GM21825 (cell line): Measurements from ENCODE around the gene CATSPERD.

Source experiments
- ATAC-seq: cut with Tn5 transposase; IDR thresholded peaks from one replicate; pipeline ENCODE4 v1.9.1; 2021; ENCODE audit warnings: mild to moderate bottlenecking, moderate library complexity; ENCODE audit not compliant: unreplicated experiment

Gene CATSPERD

DNA sequence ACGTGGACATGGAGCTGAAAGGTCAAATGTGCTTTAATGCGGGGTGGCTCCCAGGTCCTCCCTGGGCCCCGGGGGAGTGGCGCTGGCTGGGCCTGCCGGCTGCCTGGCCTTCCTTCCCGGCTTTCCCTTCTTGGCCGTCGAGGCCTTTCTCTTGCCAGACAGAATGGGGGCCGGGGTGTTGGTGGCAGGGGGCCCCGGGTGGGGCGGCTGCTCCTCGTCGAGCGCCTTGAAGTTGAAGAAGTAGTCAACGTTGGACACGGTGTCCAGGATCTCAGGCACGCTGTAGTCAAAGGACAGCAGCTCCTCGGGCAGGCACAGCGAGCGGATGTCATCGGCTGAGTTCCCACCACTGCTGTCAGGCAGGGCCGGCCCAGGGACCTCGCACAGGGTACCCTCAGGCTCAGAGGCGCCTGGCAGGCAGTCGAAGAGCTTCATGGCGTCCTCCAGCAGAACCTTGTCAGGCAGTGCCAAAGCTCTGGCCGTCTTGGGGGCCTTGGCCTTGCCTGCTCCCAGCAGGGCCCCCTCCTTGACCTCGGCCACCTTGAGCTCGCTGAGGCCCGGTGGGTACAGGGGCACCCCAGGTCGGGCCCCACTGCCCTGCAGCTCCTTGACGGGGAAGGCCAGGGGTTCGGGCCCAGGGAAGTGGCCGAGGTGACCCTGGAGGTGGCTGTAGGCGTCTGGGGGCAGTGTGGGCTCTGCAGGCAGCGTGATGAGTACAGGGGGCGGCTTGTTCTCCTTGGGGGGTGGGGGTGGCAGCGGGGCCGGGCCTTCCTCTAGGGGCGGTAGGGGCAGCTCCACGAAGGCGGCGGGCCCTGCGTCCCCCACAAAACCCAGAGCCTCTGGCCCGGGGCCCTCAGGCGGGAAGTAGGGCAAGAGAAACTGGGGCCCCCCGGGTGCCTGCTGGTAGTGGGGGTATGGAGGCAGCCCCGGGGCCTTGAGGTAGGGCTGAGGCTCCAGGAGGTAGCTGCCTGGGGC lies 62.8 kb downstream of the CATSPERD start:
- no peak for ATAC-seq

DNA sequence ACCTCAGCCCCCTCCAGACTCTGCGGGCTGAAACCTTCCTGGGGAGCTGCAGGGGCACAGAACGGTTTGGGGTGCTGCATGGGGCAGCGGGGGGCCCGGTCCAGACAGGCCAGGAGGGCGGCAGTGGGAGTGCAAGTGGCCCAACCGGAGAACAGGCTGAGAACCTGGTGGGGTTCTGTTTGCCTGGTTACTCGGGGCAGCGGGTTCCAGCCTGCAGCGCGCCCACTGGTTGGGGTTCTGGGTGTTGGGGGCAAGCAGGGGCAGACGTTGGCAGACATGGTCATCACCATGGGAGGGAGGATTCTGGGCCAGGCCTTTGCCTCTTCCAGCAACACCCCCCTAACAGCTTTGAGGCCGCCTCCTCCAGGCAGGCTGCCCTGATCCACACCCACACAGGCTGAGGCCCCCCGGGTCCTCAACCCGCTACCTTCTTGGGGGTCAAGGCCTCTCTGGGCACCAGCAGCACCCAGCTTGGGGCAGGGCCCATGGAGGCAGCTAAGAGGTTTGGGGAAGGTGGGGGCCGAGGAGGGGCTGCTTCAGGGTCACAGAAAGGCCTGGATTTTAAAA lies 64.2 kb downstream of the CATSPERD start, which contains the start of gene PRR22:
Gene PRR22 (minus strand): TSS at position 166 of the 567 bp plus-strand sequence. CDS start 86 bp downstream, at position 80.
- ATAC-seq = no peak

DNA sequence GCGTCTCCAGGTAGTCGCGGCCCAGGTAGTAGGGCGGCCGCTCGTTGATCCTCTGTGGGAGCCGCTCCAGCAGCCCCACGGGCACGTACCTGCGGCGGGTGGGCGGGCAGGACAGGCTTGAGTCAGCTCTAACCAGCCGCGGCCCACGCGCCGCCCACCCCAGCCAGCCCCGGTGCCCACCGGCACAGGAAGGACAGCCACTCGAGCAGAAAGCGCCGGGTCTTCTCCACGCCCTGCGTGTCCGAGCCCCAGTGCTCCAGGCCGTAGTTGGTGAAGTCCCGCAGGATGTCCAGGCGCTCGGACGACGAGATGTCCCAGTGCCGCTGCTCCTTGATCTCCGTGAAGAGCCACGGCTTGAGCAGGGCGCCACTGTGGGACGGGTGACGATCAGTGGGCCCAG lies 65.0 kb downstream of the CATSPERD start:
- no peak for ATAC-seq

DNA sequence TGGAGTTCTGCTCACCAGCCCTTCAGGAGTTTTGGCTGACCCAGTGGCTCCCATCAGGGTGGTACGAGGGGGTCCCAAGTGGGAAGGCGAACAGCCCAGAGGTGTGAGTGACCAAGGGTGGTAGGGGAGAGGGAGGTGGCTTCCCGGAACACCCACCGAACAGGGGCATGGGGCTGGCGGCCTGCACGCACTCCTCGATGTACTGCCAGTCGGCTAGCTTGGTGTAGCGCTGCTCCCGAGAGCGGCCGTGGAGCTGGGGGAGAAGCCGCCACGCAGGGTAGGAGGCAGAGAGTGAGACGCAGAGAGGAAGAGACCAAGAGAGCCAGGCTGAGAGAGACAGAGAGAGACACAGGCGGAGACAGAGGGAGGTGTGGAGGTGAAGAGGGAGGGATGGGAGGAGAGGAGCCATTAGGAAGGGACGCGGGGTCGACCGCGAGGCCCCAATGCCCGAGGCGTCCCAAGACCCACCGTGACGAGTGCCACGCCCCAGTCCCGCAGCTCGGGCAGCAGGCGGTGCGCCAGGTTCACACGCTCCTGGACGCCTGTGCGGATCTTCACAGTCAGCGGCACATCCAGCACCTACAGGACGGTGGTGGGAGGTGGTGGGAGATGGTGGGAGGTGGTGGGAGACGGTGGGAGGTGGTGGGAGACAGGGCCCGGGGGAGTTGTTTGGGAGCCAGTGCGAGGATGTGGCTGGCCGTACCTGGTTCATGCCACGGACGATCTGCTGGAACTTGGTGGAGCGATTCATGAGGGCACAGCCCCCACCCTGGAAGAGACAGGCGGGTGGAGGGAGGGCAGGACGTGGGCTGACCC lies 66.4 kb downstream of the CATSPERD start:
- no peak for ATAC-seq

DNA sequence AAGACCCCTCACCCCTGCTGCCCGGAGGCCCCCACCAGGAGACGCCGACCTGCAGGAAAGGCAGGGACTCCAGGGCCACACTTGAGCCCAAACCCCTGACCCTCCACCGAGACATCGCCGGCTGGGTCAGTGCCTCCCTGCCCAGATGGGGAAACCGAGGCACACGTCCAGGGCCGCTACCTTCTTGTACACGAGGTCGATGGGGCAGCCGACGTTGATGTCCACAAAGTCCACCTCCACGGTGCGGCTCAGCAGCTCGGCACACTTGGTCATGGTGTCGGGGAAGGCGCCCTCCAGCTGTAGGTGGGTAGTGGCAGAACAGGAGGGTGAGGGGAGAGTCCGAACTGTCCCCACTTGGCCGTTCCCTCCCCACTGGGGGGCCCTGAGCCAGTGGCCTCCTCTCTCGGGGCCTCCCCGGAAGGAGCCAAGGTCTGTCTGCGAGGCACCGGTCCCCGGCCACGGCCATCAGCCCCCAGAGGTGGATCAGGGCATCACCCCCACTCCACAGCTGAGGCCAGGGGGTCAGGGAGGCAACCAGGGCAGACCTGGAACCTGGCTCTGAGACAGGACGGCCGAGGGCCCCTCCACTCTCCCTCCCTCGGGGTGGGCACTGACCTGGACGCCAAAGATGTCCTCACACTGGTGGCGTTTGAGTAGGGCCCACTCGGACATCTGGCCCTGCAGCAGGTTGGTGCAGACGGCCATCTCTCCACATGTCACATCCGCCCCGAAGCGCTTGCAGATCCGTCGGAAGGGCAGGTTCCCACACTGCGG lies 67.2 kb downstream of the CATSPERD start:
- ATAC-seq = no peak

DNA sequence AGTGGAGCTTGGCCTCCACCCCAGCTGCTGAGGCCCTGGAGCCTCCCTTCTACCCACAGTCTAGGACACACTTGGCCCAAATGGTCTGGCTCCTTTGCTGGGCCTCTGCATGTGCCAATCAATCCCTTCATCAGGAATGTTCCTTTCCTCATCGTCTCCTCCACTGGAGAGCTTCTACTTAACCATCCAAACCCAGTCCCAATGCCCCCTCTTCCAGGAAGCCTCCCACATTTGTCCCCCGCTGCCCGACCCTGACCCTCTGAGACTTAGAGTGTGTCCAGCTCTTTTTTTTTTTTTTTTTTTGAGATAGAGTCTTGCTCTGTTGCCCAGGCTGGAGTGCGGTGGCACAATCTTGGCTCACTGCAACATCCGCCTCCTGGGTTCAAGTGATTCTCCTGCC lies 68.0 kb downstream of the CATSPERD start:
- no peak for ATAC-seq

DNA sequence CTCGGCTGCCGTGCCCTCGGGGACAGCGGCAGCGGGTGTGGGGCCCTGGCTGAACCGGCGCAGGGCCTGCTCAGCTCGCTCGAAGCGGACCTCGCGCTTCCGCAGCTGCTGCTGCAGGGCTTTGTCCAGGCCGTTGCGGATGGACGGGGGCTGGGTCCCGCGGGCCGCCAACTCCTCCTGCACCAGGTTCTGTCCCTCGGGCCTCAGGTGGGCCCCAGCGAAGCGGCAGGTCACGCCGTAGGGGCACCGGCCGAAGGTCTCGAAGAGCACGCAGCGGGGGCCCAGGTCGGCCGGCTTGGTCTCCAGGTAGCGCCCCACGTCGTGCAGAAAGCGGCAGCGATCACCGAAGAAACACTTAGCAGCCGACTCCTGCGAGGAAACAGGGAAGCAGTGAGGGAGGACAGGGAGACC lies 68.9 kb downstream of the CATSPERD start:
- no peak for ATAC-seq

DNA sequence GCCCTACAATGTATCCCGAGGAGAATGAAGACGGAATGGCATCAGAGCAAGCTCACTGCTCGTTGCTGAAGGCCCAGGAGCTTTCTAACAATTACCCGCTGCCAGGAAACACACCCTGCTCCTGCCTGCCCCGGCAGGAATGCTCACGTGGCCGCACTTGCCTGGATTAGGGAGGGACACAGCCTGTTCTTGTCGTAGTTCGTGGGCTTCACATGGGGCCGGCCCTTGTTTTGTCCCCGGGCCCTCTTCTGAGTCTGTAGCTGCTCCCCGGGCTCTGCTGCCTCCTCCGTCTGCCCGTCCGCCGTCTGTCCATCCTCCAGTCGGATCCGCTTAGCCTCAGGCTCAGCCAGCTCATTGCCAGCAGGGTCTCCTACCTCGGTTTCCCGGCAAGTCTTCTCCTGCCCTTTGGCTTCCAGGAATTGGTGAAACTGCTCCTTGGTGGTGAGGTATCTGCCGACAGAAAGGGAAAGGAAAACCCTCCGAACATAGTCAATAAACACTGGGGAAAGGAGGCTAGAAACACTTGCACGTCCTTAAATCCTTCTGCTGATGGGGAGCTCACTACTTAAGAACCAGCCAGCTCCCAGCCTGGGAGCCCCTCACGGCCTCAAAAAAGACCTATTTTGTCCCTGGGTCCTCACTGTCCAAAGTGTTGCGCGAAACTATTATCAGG lies 69.6 kb downstream of the CATSPERD start:
- ATAC-seq = no peak

DNA sequence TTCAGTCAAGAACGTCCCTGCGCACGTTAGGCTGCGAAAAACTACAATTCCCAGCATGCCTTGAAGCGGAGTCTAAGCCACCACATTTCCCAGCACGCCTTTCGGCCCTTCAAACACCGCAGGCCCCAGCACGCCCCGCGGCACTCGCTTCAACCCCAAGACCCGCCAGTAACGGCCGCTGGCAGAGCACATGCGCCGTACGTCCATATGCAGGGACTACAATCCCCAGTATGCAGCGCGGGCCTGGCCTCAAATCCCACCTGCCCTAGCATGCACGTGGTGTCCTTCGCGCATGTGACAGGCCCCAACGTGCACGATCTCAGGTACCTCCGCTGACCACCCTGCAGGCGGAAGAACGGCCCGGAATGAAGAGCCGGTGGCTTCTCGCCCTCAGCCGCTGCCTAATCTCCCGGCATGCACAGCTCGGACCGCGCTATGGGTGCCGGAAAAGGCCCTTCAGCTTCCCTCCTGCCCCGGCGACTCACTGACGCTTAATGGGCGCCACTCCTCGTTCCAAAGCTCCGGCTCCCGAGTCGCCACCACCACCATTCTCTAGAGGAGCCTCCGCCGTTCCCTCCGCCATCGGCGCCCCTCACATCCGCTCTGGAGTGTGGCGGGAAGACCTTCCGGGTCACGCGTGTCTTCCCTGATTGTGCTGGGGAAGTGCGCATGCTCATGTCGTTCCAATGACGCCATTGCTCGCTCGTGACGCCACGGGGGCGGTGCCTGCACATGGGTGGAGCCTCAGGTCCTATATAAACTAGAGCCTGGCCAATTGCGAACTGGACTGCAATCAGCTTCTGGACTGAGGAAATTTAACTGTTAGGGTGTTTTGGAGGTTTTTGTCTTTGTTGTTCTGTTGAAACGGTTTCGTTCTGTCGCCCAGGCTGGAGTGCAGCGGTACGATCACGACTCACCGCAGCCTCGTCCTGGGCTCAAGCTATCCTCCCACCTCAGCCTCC lies 70.4 kb downstream of the CATSPERD start, which contains the start of gene DUS3L:
Gene DUS3L (minus strand): TSS at position 605 of the 962 bp plus-strand sequence. CDS start 22 bp downstream, at position 583.
- peak; percentile 74 for ATAC-seq

DNA sequence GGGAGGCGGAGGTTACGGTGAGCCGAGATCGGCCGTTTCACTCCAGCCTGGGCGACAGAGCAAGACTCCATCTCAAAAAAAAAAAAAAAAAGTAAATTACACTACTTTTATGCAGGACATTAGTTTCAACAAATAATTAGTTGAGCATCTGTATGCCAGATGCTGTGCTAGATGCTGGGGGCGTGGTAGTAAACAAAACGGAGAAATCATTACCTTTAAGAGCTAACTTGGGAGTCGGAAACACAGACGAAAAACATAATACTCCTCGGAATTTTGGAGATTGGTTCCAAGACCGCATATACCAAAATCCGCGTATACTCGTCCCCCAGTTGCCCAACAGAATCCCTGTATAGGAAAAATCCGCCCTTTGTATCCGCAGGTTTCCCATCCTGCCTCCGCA lies 71.8 kb downstream of the CATSPERD start:
- no peak for ATAC-seq

DNA sequence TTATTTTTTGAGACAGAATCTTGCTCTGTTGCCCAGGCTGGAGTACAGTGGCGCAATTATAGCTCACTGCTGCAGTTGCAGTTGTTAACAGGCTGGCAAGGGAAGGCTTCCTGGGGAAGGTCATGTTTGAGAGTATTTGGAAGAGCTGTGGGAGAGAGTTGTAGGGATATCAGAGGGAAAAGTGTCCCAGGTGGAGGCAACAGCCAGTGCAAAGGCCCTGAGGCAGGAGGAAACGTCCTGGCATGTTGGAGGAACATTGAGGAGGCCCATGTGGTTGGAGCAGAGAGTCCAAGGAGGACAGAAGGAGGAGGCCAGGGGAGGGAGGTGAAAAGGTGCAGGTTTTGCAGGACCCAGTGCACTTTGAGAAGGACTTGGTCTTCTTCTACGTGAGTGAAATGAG lies 72.8 kb downstream of the CATSPERD start:
- ATAC-seq = no peak

DNA sequence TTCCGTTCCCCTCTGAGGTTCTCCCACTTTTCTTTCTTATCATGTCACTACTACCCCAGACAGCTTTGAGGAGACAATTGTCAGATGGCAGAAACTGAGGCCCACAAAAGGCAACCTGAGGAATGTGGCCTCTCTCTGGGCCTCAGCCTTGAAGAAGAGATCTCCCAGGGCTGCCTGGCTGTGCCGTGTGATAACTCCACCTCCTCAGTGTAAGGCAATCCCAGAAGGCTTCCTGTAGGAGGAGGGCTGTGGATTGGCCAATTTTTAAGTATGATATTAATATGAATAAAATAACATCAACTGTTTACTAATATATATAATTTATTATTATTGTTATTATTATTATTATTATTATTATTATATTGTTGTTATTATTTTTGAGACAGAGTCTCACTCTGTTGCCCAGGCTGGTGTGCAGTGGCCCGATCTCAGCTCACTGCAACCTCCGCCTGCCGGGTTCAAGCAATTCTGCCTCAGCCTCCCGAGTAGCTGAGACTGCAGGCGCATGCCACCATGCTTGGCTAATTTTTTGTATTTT lies 75.0 kb downstream of the CATSPERD start:
- ATAC-seq = no peak

DNA sequence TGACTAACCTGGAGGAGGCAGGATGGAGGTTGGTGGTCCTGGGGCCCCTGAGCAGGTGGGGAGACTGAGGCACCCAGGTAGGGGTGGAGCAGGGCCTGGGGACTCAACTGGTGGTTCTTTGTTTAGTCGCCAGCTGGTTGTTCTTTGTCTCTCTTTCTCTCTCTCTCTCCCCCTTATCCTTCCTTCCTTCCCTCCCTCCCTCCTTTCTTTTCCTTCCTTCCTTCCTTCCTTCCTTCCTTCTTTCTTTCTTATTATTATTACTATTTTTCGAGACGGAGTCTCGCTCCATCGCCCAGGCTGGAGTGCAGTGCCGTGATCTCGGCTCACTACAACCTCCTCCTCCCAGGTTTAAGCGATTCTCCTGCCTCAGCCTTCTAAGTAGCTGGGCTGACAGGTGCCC lies 77.8 kb downstream of the CATSPERD start:
- no peak for ATAC-seq

DNA sequence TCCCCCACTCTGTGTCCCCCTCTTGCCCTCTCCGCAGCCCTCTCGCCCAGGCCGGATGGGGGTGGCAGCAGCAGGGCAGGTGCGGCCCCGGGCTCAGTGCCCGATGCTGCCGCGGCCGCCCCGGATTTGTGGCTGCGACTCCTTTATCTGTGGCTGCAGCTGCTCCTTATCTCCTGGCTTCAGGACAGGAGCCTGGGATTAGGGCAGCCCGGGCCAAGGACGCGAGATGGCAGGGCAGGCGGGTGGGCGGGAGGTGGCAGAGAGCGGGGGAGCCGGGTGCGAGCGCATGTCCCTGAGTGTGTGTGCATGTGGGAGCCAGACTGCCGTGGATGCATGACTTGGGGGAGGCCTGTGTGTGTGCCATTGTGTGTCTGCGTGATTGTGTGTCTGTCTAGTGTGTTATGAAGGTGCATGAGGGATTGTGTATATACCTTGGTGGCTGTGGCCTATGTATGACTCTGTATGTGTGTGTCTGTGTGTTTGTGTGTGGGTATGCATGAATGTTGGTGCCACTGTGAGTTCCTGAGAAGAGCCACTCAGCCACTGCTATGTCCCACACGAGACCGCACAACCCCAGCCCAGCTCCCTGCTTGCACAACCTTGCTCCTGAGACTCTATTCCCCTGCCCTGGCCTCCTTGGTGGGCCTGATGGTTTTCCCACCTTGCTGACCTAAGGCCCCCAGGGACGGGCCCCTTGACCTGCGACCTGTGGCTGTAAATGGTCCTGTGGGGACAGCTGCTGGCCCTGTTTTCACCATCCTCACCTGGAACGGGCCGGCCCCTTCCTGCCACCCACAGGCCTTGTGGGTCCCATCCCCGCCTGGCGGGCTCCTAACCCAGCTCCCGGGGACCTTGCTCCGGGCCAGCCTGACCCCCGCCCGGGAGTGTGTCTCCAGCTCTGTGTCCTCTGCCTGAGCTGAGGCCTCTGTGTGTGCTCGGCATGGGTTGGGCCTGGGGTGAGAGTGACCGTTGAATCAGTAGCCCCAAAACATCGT lies 79.1 kb downstream of the CATSPERD start:
- ATAC-seq = no peak

DNA sequence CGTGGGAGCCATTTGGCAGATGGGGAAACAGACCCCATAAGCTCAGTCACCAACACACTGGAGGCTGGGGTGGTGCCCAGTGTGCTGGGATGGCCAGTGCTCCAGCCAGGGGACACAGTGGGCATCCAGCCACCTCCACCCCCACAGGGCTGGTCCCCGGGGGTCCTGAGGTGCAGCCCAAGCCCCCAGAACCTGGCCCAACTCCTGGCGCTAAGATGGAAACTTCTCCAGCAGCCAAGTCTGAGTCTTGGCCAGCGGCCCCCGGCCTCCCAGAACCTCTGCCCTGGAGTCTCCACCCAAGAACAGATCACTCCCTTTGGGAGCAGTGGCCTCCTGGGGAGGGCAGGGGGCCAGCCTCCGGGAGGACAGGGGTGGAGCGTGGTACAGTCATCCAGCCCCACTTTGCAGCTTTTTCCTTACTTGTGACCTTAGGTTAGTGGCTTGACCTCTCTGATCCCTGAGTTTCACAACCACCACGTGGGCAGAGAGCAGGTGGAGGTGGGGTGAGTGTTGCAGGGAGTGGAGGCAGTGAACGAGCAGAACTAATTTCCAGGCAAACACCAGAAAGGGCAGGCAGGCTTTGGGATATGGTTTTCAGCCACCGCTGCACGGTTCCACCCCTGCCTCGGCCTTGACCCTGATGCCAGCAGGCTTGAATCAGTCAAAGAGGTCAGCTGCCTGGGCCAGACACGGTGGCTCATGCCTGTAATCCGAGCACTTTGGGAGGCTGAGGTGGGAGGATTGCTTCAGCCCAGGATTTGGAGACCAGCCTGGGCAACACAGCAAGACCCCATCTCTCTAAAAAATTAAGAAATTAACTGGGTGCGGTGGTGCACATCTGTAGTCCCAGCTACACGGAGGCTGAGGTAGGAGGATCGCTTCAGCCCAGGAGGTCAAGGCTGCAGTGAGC lies 80.2 kb downstream of the CATSPERD start:
- no peak for ATAC-seq
